Panc1 (cell line): Measurements from ENCODE around the gene CRK. TPM values are rescaled to one million over a fixed set of nuclear protein-coding genes. Genes with fewer than 3 reads are reported as not detected.

Source experiments
- ATAC-seq: fragments of 200-7000 bp; cut with Tn5 transposase; 2 replicates; pipeline ENCODE4 v1.9.1; 2020; ENCODE audit warnings: mild to moderate bottlenecking, moderate library complexity
- BruUV-seq: library from RNA; stranded (reverse); fragments of 400-500 nt; replicated peaks from 2 replicates; lab custom pipeline; 2021; lab: Mats Ljungman, UMichigan
- CTCF ChIA-PET: fragments of 300-600 bp; sonication (Branson Sonifier 250); formaldehyde crosslinking; loops from one replicate; lab custom pipeline; 2022; ENCODE audit warnings: antibody characterized with exemption; lab: Charles Lee
- POLR2A ChIA-PET: fragments of 300-600 bp; sonication (Branson Sonifier 250); formaldehyde crosslinking; loops from one replicate; lab custom pipeline; 2022; ENCODE audit warnings: antibody characterized with exemption; lab: Charles Lee
- DNase-seq: peaks from one replicate; pipeline ENCODE4 v3.0.0-alpha.2; 2010; ENCODE audit warnings: low read depth, low spot score
- H3K27ac ChIP-seq: 2 replicates; pipeline ENCODE4 v1.5.1; 2011; ENCODE audit warnings: mild to moderate bottlenecking, low read length, inconsistent platforms
- H3K27me3 ChIP-seq: fragments of 200-500 bp; sonication (Bioruptor generic); 2 replicates; pipeline ENCODE4 v1.6.0; 2014; ENCODE audit warnings: low read length, inconsistent platforms; ENCODE audit not compliant: control insufficient read depth, insufficient read depth
- H3K36me3 ChIP-seq: fragments of 200-500 bp; sonication (Bioruptor generic); 2 replicates; pipeline ENCODE4 v1.5.1; 2014; ENCODE audit warnings: inconsistent platforms, mild to moderate bottlenecking, low read length, moderate library complexity; ENCODE audit not compliant: control insufficient read depth, insufficient read depth
- H3K4me1 ChIP-seq: 2 replicates; pipeline ENCODE4 v1.5.1; 2011; ENCODE audit warnings: inconsistent platforms, mild to moderate bottlenecking, low read length, moderate library complexity; ENCODE audit not compliant: control insufficient read depth, insufficient read depth
- H3K4me3 ChIP-seq, 2 experiments: 2 replicates each; pipeline ENCODE4 v1.5.1; 2011 to 2012; ENCODE audit warnings: low read depth in 2 of 2, low read length in 2 of 2, mild to moderate bottlenecking in 2 of 2, inconsistent platforms in 1 of 2, moderate library complexity in 1 of 2
- H3K9me3 ChIP-seq: fragments of 200-500 bp; sonication (Bioruptor generic); 2 replicates; pipeline ENCODE4 v1.5.1; 2014; ENCODE audit warnings: low read depth, mild to moderate bottlenecking, inconsistent platforms, low read length, moderate library complexity; ENCODE audit not compliant: control insufficient read depth, insufficient read depth
- CTCF ChIP-seq: fragments of 450-650 bp; IDR thresholded peaks from 2 replicates; pipeline ENCODE4 v1.5.1; 2017; ENCODE audit warnings: mild to moderate bottlenecking
- POLR2AphosphoS5 ChIP-seq: IDR thresholded peaks from 2 replicates; pipeline ENCODE4 v1.6.1; 2012; ENCODE audit warnings: mild to moderate bottlenecking, low read depth, low read length, moderate library complexity
- SIN3A ChIP-seq: IDR thresholded peaks from 2 replicates; pipeline ENCODE4 v1.6.1; 2012; ENCODE audit warnings: low read depth, mild to moderate bottlenecking, low read length, moderate library complexity, borderline replicate concordance; ENCODE audit not compliant: insufficient read depth
- TCF7L2 ChIP-seq: IDR thresholded peaks from 2 replicates; pipeline ENCODE4 v1.6.1; 2011; ENCODE audit warnings: mild to moderate bottlenecking, low read depth, low read length, inconsistent platforms
- in situ Hi-C: cut with HindIII; loops from 2 replicates; pipeline ENCODE4 v1.10.0; 2016; ENCODE audit warnings: low sequenced_read_pairs, low pct_unique_long_range_greater_than_20kb
- intact Hi-C: fragments of 100-400 bp; cut with micrococcal nuclease; formaldehyde crosslinking; loops from one replicate; pipeline ENCODE4 v1.10.0; 2022; ENCODE audit not compliant: unreplicated experiment
- total RNA-seq: library from RNA; stranded (reverse); gene quantifications from one replicate; pipeline ENCODE4 v1.2.1, GENCODE V29; 2021; ENCODE audit not compliant: unreplicated experiment
- TF ChIP-seq, protein P1 (sequence below), 2 experiments: IDR thresholded peaks; 2 replicates each; pipeline ENCODE4 v1.6.1; 2011 to 2012; ENCODE audit warnings: low read depth in 2 of 2, control low read depth in 1 of 2, low read length in 1 of 2, mild to moderate bottlenecking in 1 of 2, moderate library complexity in 1 of 2; ENCODE audit not compliant: insufficient read depth in 1 of 2

The CRK gene
- total RNA-seq, 1 experiment from 2014 or later, result 67.0 TPM

DNA sequence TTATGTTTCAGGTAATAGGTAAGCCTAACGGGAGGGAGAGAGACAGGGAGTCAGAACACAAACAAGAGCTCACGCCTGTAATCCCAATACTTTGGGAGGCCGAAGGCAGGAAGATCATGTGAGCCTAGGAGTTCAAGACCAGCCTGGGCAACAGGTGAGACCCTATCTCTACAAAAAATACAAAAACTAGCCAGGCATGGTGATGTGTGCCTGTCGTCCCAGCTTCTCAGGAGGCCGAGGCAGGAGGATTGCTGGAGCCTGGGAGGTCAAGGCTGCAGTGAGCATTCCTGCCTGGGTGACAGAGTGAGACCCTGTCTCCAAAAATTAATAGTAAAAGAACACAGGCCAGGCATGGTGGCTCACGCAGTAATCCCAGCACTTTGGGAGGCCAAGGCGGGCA, 83.4 kb downstream of the CRK start:
- DNase-seq (no peak), ATAC-seq (no peak)
- H3K4me1 ChIP-seq, result peaks cover 45% of the 10 kb centered on the region
- no TSS peak for BruUV-seq
- no peaks in the 10 kb centered on the region for H3K9me3 ChIP-seq
- ChIA-PET CTCF (no interaction called here), POLR2A (no interaction called here)
- H3K27me3 ChIP-seq, result no peaks in the 10 kb centered on the region
- intact Hi-C loops (no loop called here), in situ Hi-C loops (no loop called here)
- H3K36me3 ChIP-seq, result no peaks in the 10 kb centered on the region; the same call in 1 of the 2 replicates
- TF ChIP-seq POLR2AphosphoS5 (no peak), CTCF (no peak), SIN3A (no peak), TCF7L2 (no peak)
- TF ChIP-seq, protein P1, sequence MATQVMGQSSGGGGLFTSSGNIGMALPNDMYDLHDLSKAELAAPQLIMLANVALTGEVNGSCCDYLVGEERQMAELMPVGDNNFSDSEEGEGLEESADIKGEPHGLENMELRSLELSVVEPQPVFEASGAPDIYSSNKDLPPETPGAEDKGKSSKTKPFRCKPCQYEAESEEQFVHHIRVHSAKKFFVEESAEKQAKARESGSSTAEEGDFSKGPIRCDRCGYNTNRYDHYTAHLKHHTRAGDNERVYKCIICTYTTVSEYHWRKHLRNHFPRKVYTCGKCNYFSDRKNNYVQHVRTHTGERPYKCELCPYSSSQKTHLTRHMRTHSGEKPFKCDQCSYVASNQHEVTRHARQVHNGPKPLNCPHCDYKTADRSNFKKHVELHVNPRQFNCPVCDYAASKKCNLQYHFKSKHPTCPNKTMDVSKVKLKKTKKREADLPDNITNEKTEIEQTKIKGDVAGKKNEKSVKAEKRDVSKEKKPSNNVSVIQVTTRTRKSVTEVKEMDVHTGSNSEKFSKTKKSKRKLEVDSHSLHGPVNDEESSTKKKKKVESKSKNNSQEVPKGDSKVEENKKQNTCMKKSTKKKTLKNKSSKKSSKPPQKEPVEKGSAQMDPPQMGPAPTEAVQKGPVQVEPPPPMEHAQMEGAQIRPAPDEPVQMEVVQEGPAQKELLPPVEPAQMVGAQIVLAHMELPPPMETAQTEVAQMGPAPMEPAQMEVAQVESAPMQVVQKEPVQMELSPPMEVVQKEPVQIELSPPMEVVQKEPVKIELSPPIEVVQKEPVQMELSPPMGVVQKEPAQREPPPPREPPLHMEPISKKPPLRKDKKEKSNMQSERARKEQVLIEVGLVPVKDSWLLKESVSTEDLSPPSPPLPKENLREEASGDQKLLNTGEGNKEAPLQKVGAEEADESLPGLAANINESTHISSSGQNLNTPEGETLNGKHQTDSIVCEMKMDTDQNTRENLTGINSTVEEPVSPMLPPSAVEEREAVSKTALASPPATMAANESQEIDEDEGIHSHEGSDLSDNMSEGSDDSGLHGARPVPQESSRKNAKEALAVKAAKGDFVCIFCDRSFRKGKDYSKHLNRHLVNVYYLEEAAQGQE (IDR thresholded peaks at IDR 0.05; ENCODE audit: insufficient read depth in 1 of 2, low read depth in 2 of 2, low read length in 1 of 2), result no peak
- no peak overlapping the region for H3K27ac ChIP-seq
- H3K4me3 ChIP-seq, result no peak overlapping the region

DNA sequence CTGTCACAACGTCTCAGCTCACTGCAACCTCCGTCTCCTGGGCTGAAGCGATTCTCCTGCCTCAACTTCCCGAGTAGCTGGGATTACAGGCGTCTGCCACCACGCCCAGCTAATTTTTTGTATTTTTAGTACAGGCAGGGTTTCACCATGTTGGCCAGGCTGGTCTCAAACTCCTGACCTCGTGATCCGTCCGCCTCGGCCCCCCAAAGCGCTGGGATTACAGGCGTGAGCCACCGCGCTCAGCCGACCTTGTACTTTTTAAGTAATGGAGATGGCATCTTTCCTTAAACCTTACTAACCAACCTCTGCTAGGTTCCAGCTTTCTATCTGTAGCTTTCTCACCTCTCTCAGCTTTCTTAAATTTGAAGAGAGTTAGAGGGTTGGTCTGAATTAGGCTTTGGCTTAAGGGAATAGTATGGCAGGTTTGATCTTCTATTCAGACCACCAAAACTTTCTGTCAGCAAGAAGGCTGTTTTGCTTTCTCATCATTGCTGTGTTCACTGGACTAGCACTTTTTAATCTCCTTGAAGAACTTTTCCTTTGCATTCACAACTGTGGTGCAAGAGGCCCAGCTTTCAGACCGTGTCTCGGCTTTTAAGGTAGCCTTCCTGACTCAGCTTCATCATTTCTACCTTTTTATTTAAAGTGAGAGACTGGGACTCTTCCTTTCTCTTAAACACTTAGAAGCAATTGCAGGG, 84.0 kb downstream of the CRK start:
- in situ Hi-C loops (no loop called here), intact Hi-C loops (no loop called here)
- DNase-seq, result no peak
- ChIA-PET CTCF (interaction anchor here (0.7 kb wide), 1 partner anchor 19 kb away, joined by 4 read pairs; no protein-coding TSS in a partner anchor), POLR2A (no interaction called here)
- no peaks in the 10 kb centered on the region; the same call in 1 of the 2 replicates for H3K36me3 ChIP-seq
- no peak overlapping the region for H3K4me3 ChIP-seq
- TSS peak; percentile 23 for BruUV-seq
- ATAC-seq, result no peak
- H3K9me3 ChIP-seq, result no peaks in the 10 kb centered on the region
- TF ChIP-seq POLR2AphosphoS5 (no peak), SIN3A (no peak), CTCF (no peak), TCF7L2 (no peak)
- TF ChIP-seq, protein P1 (IDR thresholded peaks at IDR 0.05; ENCODE audit: insufficient read depth in 1 of 2, low read depth in 2 of 2, low read length in 1 of 2), result no peak
- H3K4me1 ChIP-seq, result peaks cover 45% of the 10 kb centered on the region
- H3K27me3 ChIP-seq, result no peaks in the 10 kb centered on the region
- no peak overlapping the region for H3K27ac ChIP-seq
